Keratinocyte (primary cell): ENCODE data around the gene CAMK2G. TPM values are rescaled to one million over a fixed set of nuclear protein-coding genes. Genes with fewer than 3 reads are reported as not detected.

ENCODE experiments used
- DNase-seq: peaks from one replicate; pipeline ENCODE4 v3.0.0-alpha.2; 2011; ENCODE audit warnings: low read depth, missing footprints, low spot score
- FAIRE-seq: peaks from 2 replicates; lab custom pipeline; 2011; peaks lifted over from hg19 to GRCh38; lab: Jason Lieb, UNC
- H2AFZ ChIP-seq: 2 replicates; pipeline ENCODE4 v1.6.0; 2012; ENCODE audit warnings: low read length, control low read depth, inconsistent platforms; ENCODE audit not compliant: control insufficient read depth
- H3K27ac ChIP-seq: 2 replicates; pipeline ENCODE4 v1.5.1; 2011; ENCODE audit warnings: low read length; ENCODE audit not compliant: control insufficient read depth, insufficient read depth
- H3K27me3 ChIP-seq: 3 replicates; pipeline ENCODE4 v1.6.0; 2011; ENCODE audit warnings: low read length; ENCODE audit not compliant: control insufficient read depth, insufficient read depth; ENCODE audit errors: extremely low read depth
- H3K36me3 ChIP-seq, 2 experiments: 2 replicates in 1 of 2; 3 replicates in 1 of 2; pipeline ENCODE4 v1.5.1; 2011; ENCODE audit warnings: low read length in 2 of 2, mild to moderate bottlenecking in 1 of 2; ENCODE audit not compliant: control insufficient read depth in 2 of 2, insufficient read depth in 2 of 2; ENCODE audit errors: extremely low read depth in 1 of 2
- H3K4me1 ChIP-seq: 3 replicates; pipeline ENCODE4 v1.5.1; 2011; ENCODE audit warnings: low read length; ENCODE audit not compliant: control insufficient read depth, insufficient read depth; ENCODE audit errors: extremely low read depth
- H3K4me2 ChIP-seq: 3 replicates; pipeline ENCODE4 v1.6.0; 2011; ENCODE audit warnings: low read depth, low read length; ENCODE audit not compliant: control insufficient read depth, insufficient read depth; ENCODE audit errors: extremely low read depth
- H3K4me3 ChIP-seq, 3 experiments: fragments of 200-600 bp in 1 of 3; sonication (generic) in 1 of 3; 2 replicates in 2 of 3; 3 replicates in 1 of 3; pipeline ENCODE4 v1.5.1; 2011 to 2016; ENCODE audit warnings: low read length in 3 of 3, mild to moderate bottlenecking in 3 of 3, control low read depth in 2 of 3, inconsistent platforms in 1 of 3, low read depth in 1 of 3, mixed read lengths in 1 of 3, mixed run types in 1 of 3, moderate library complexity in 1 of 3; ENCODE audit not compliant: control insufficient read depth in 2 of 3, insufficient read depth in 2 of 3; ENCODE audit errors: extremely low read depth in 1 of 3
- H3K79me2 ChIP-seq: 2 replicates; pipeline ENCODE4 v1.6.0; 2012; ENCODE audit warnings: low read length; ENCODE audit not compliant: control insufficient read depth, insufficient read depth
- H3K9ac ChIP-seq: 3 replicates; pipeline ENCODE4 v1.6.0; 2011; ENCODE audit warnings: low read length; ENCODE audit not compliant: control insufficient read depth, insufficient read depth; ENCODE audit errors: extremely low read depth
- H3K9me1 ChIP-seq: 3 replicates; pipeline ENCODE4 v1.6.0; 2011; ENCODE audit warnings: low read length; ENCODE audit not compliant: control insufficient read depth, insufficient read depth; ENCODE audit errors: extremely low read depth
- H3K9me3 ChIP-seq: 2 replicates; pipeline ENCODE4 v1.5.1; 2012; ENCODE audit warnings: low read depth, low read length; ENCODE audit not compliant: control insufficient read depth
- H4K20me1 ChIP-seq: 3 replicates; pipeline ENCODE4 v1.6.0; 2011; ENCODE audit warnings: low read length; ENCODE audit not compliant: control insufficient read depth, insufficient read depth; ENCODE audit errors: extremely low read depth
- CTCF ChIP-seq, 3 experiments: IDR thresholded peaks in 1 of 3; conservative IDR thresholded peaks in 1 of 3; optimal IDR thresholded peaks in 1 of 3; 2 replicates in 2 of 3; 3 replicates in 1 of 3; pipeline versions ENCODE3 to v1.5.1; 2011; ENCODE audit warnings: low read length in 3 of 3, mild to moderate bottlenecking in 3 of 3, moderate library complexity in 2 of 3, control low read depth in 1 of 3, inconsistent platforms in 1 of 3; ENCODE audit not compliant: insufficient read depth in 2 of 3; ENCODE audit errors: extremely low read depth in 1 of 3
- EZH2 ChIP-seq: IDR thresholded peaks from one replicate; pipeline ENCODE4 v1.6.1; 2012; ENCODE audit warnings: inconsistent platforms, mild to moderate bottlenecking, low read length, moderate library complexity
- dilution Hi-C: fragments of 300-500 bp; cut with MboI; formaldehyde crosslinking; loops from one replicate; pipeline ENCODE4 v1.7.0; 2020; ENCODE audit warnings: low sequenced_read_pairs; ENCODE audit not compliant: extremely low pct_ligation_motif_present
- polyA plus RNA-seq, 5 experiments: library from polyadenylated mRNA; depleted of rRNA in 3 of 5; stranded (reverse) in 3 of 5; stranded (forward) in 1 of 5; unstranded in 1 of 5; fragments of >200 nt; gene quantifications; 1 replicate in 1 of 5; 2 replicates in 3 of 5; 3 replicates in 1 of 5; pipeline versions ENCODE4 v1.2.1 to v1.2.3, GENCODE V29; 2011 to 2012; ENCODE audit warnings: missing spikeins in 2 of 5, low read depth in 1 of 5, low replicate concordance in 1 of 5

CAMK2G gene
- polyA plus RNA-seq, 1 donor (not counting 4 experiments of a cell fraction or from before 2014, with no cell fraction given), result 17.6 TPM

- H3K27ac ChIP-seq, result peak overlapping the region; percentile 82
- FAIRE-seq, result peak; percentile 46
- no peak for TF ChIP-seq EZH2
- TF ChIP-seq CTCF (optimal IDR thresholded peaks at IDR 0.05 in 1 of 3, IDR thresholded peaks at IDR 0.05 in 1 of 3, conservative IDR thresholded peaks at IDR 0.05 in 1 of 3; ENCODE audit: extremely low read depth in 1 of 3, insufficient read depth in 2 of 3, low read length in 3 of 3), result no peak
Measured at GRCh38 chr10:73894245-73894971, 20.1 kb upstream of the CAMK2G start.

GRCh38 chr10:73893426-73893825, 19.1 kb upstream of the CAMK2G start:
- DNase-seq (no peak), FAIRE-seq (no peak)
- no peaks in the 10 kb centered on the region for H3K36me3 ChIP-seq
- H3K4me2 ChIP-seq, result peak overlapping the region; percentile 54
- peak overlapping the region; percentile 28 for H3K9ac ChIP-seq
- no peaks in the 10 kb centered on the region for H3K9me3 ChIP-seq
- TF ChIP-seq EZH2 (no peak), CTCF (optimal IDR thresholded peaks at IDR 0.05 in 1 of 3, IDR thresholded peaks at IDR 0.05 in 1 of 3, conservative IDR thresholded peaks at IDR 0.05 in 1 of 3; ENCODE audit: extremely low read depth in 1 of 3, insufficient read depth in 2 of 3, low read length in 3 of 3) (no peak)
- H3K79me2 ChIP-seq, result no peaks in the 10 kb centered on the region
- no peak overlapping the region for H2AFZ ChIP-seq
- H3K4me1 ChIP-seq, result peaks cover 54% of the 10 kb centered on the region
- dilution Hi-C loops, result no loop called here
- peak overlapping the region; percentile 82 for H3K27ac ChIP-seq
- no peaks in the 10 kb centered on the region for H3K27me3 ChIP-seq
- no peaks in the 10 kb centered on the region for H3K9me1 ChIP-seq
- no peaks in the 10 kb centered on the region for H4K20me1 ChIP-seq
- no peak overlapping the region for H3K4me3 ChIP-seq

More at GRCh38 chr10:73894245-73894971, 20.1 kb upstream of the CAMK2G start:
- Histone ChIP-seq H3K9me1 (no peaks in the 10 kb centered on the region), H2AFZ (no peak overlapping the region), H3K27me3 (no peaks in the 10 kb centered on the region), H3K4me2 (peak overlapping the region; percentile 29), H3K79me2 (no peaks in the 10 kb centered on the region), H3K36me3 (no peaks in the 10 kb centered on the region), H4K20me1 (no peaks in the 10 kb centered on the region), H3K9ac (no peak overlapping the region), H3K4me1 (peaks cover 58% of the 10 kb centered on the region), H3K4me3 (no peak overlapping the region), H3K9me3 (no peaks in the 10 kb centered on the region)
- no peak for DNase-seq
- dilution Hi-C loops, result no loop called here
